ENCODE results near the gene GPR18.

The GPR18 gene

DNA sequence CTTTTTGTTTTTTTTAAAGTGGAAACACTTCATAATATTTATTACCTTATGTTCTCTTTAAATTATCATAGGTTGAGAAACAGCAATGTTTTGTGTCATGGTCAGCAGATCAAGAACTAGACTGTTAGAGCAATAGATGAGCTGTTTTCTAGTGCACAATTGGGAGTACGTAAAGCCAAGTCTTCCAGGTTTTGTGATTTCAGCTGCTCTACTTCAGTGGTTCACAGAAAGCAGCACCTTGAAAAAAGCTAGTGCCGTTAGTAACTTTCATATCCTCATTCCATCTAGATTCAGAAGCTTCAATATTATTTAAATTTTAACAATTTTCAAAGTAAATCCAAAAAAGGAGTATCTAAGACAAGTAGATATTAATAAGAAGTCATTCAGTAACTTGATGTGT is 1.9 kb downstream of the GPR18 start:
- H3K79me1 ChIP-seq (replicated peaks; ENCODE audit: low read length, poor library complexity, severe bottlenecking) = peaks cover 12% of the 10 kb centered on the region
- no peak overlapping the region for H3K27ac ChIP-seq (ENCODE audit: low read length, poor library complexity, severe bottlenecking)
- no peak overlapping the region for H2AFZ ChIP-seq (ENCODE audit: low read depth, low read length)
- WGBS = 95% methylated on average over 2 of the region's 2 CpGs
- no peak overlapping the region for H4K91ac ChIP-seq (ENCODE audit: low read length)
- H3K4me2 ChIP-seq (ENCODE audit: low read length, poor library complexity, severe bottlenecking) = no peak overlapping the region
- H3K18ac ChIP-seq (ENCODE audit: low read depth in 1 of 2, low read length in 2 of 2) = no peak overlapping the region
- H2BK12ac ChIP-seq (ENCODE audit: low read length in 2 of 2) = no peak overlapping the region
- no peak overlapping the region for H2AK5ac ChIP-seq (ENCODE audit: low read length, severe bottlenecking)
- no peak for DNase-seq
- H3K14ac ChIP-seq (ENCODE audit: low read length in 2 of 2) = no peak overlapping the region
- no peak overlapping the region for H2BK5ac ChIP-seq (ENCODE audit: low read depth, low read length, poor library complexity, severe bottlenecking)
- H3K23ac ChIP-seq (ENCODE audit: low read length in 2 of 2) = no peak overlapping the region
- no peak overlapping the region for H3K4me3 ChIP-seq (ENCODE audit: insufficient read depth in 1 of 2, low read depth in 1 of 2, low read length in 2 of 2)
- no peaks in the 10 kb centered on the region for H3K4me1 ChIP-seq (ENCODE audit: control insufficient read depth, insufficient read depth, low read depth, low read length)
- no peak overlapping the region for H2BK120ac ChIP-seq (ENCODE audit: low read depth, low read length)
- no peak overlapping the region for H2BK15ac ChIP-seq (ENCODE audit: low read depth, poor library complexity, severe bottlenecking)
- no peak overlapping the region for H4K8ac ChIP-seq (ENCODE audit: low read length)
- H3K9me3 ChIP-seq (ENCODE audit: control insufficient read depth, low read length) = no peaks in the 10 kb centered on the region
- H3K36me3 ChIP-seq (ENCODE audit: control insufficient read depth in 1 of 2, insufficient read depth in 2 of 2, low read depth in 1 of 2, low read length in 2 of 2) = peaks cover 10 to 41% of the 10 kb centered on the region in 2 experiments
- no peaks in the 10 kb centered on the region for H3K27me3 ChIP-seq (ENCODE audit: control insufficient read depth in 1 of 2, insufficient read depth in 1 of 2, low read length in 2 of 2)
- H3K4ac ChIP-seq (ENCODE audit: low read depth in 1 of 2, low read length in 2 of 2) = no peak overlapping the region
- no peak overlapping the region for H3K9ac ChIP-seq (ENCODE audit: low read length)

- H3K27ac ChIP-seq (ENCODE audit: low read length, poor library complexity, severe bottlenecking) = no peak overlapping the region
- H3K4me3 ChIP-seq (ENCODE audit: insufficient read depth in 1 of 2, low read depth in 1 of 2, low read length in 2 of 2) = no peak overlapping the region
- no peak overlapping the region for H3K4ac ChIP-seq (ENCODE audit: low read depth in 1 of 2, low read length in 2 of 2)
- no peak overlapping the region for H2BK15ac ChIP-seq (ENCODE audit: low read depth, poor library complexity, severe bottlenecking)
- no peak overlapping the region for H4K8ac ChIP-seq (ENCODE audit: low read length)
- H2AK5ac ChIP-seq (ENCODE audit: low read length, severe bottlenecking) = no peak overlapping the region
- no peak overlapping the region for H3K23ac ChIP-seq (ENCODE audit: low read length in 2 of 2)
- no peak overlapping the region for H2BK120ac ChIP-seq (ENCODE audit: low read depth, low read length)
- H2BK12ac ChIP-seq (ENCODE audit: low read length in 2 of 2) = no peak overlapping the region
- H3K79me1 ChIP-seq (replicated peaks; ENCODE audit: low read length, poor library complexity, severe bottlenecking) = peaks cover 10% of the 10 kb centered on the region
- H3K14ac ChIP-seq (ENCODE audit: low read length in 2 of 2) = no peak overlapping the region
- no peaks in the 10 kb centered on the region for H3K4me1 ChIP-seq (ENCODE audit: control insufficient read depth, insufficient read depth, low read depth, low read length)
- H3K4me2 ChIP-seq (ENCODE audit: low read length, poor library complexity, severe bottlenecking) = no peak overlapping the region
- 95% methylated on average over 10 of the region's 10 CpGs for WGBS
- H4K91ac ChIP-seq (ENCODE audit: low read length) = no peak overlapping the region
- H3K18ac ChIP-seq (ENCODE audit: low read depth in 1 of 2, low read length in 2 of 2) = no peak overlapping the region
- no peak overlapping the region for H3K9ac ChIP-seq (ENCODE audit: low read length)
- H2AFZ ChIP-seq (ENCODE audit: low read depth, low read length) = no peak overlapping the region
- H3K36me3 ChIP-seq (ENCODE audit: control insufficient read depth in 1 of 2, insufficient read depth in 2 of 2, low read depth in 1 of 2, low read length in 2 of 2) = peaks cover 10 to 44% of the 10 kb centered on the region in 2 experiments
- H2BK5ac ChIP-seq (ENCODE audit: low read depth, low read length, poor library complexity, severe bottlenecking) = no peak overlapping the region
- H3K9me3 ChIP-seq (ENCODE audit: control insufficient read depth, low read length) = no peaks in the 10 kb centered on the region
- no peaks in the 10 kb centered on the region for H3K27me3 ChIP-seq (ENCODE audit: control insufficient read depth in 1 of 2, insufficient read depth in 1 of 2, low read length in 2 of 2)
- DNase-seq = no peak
These were observed 2.9 kb downstream of the GPR18 start for GRCh38 chr13:99255271-99255670.

GRCh38 chr13:99254830-99255229 is 3.3 kb downstream of the GPR18 start:
- no peak overlapping the region for H4K8ac ChIP-seq (ENCODE audit: low read length)
- H3K4me2 ChIP-seq (ENCODE audit: low read length, poor library complexity, severe bottlenecking) = no peak overlapping the region
- no peak overlapping the region for H3K4me3 ChIP-seq (ENCODE audit: insufficient read depth in 1 of 2, low read depth in 1 of 2, low read length in 2 of 2)
- H3K14ac ChIP-seq (ENCODE audit: low read length in 2 of 2) = no peak overlapping the region
- no peaks in the 10 kb centered on the region for H3K27me3 ChIP-seq (ENCODE audit: control insufficient read depth in 1 of 2, insufficient read depth in 1 of 2, low read length in 2 of 2)
- no peak overlapping the region for H2BK15ac ChIP-seq (ENCODE audit: low read depth, poor library complexity, severe bottlenecking)
- no peak overlapping the region for H2AK5ac ChIP-seq (ENCODE audit: low read length, severe bottlenecking)
- no peak overlapping the region for H3K27ac ChIP-seq (ENCODE audit: low read length, poor library complexity, severe bottlenecking)
- no peak overlapping the region for H2AFZ ChIP-seq (ENCODE audit: low read depth, low read length)
- DNase-seq = no peak
- H3K18ac ChIP-seq (ENCODE audit: low read depth in 1 of 2, low read length in 2 of 2) = no peak overlapping the region
- H2BK12ac ChIP-seq (ENCODE audit: low read length in 2 of 2) = no peak overlapping the region
- H3K79me1 ChIP-seq (replicated peaks; ENCODE audit: low read length, poor library complexity, severe bottlenecking) = peaks cover 10% of the 10 kb centered on the region
- H3K36me3 ChIP-seq (ENCODE audit: control insufficient read depth in 1 of 2, insufficient read depth in 2 of 2, low read depth in 1 of 2, low read length in 2 of 2) = peaks cover 8 to 40% of the 10 kb centered on the region in 2 experiments
- H3K4ac ChIP-seq (ENCODE audit: low read depth in 1 of 2, low read length in 2 of 2) = no peak overlapping the region
- no peaks in the 10 kb centered on the region for H3K9me3 ChIP-seq (ENCODE audit: control insufficient read depth, low read length)
- H2BK5ac ChIP-seq (ENCODE audit: low read depth, low read length, poor library complexity, severe bottlenecking) = no peak overlapping the region
- H4K91ac ChIP-seq (ENCODE audit: low read length) = no peak overlapping the region
- no peak overlapping the region for H2BK120ac ChIP-seq (ENCODE audit: low read depth, low read length)
- 94% methylated on average over 14 of the region's 14 CpGs for WGBS
- no peak overlapping the region for H3K23ac ChIP-seq (ENCODE audit: low read length in 2 of 2)
- no peaks in the 10 kb centered on the region for H3K4me1 ChIP-seq (ENCODE audit: control insufficient read depth, insufficient read depth, low read depth, low read length)
- no peak overlapping the region for H3K9ac ChIP-seq (ENCODE audit: low read length)

DNA sequence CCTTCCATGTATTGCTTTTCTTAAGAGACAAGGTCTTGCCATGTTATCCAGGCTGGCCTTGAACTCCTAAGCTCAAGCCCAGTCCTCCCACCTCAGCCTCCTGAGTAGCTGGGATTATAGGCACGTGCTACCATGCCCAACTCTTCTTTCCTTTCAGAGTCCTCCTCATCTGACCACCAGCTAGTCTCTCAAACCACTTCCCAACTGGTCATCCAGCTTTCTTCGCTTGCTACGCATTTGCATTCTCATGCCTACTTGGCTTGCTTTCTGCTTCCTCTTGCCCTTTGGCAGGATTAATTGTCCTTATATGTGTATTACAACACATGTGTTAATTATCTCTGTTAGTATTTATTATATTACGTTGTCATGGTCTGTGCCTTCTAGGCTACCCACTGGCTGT is 6.3 kb downstream of the GPR18 start:
- Histone ChIP-seq H3K9ac (ENCODE audit: low read length) (no peak overlapping the region), H3K4me2 (ENCODE audit: low read length, poor library complexity, severe bottlenecking) (no peak overlapping the region), H4K8ac (ENCODE audit: low read length) (no peak overlapping the region), H3K36me3 (ENCODE audit: control insufficient read depth in 1 of 2, insufficient read depth in 2 of 2, low read depth in 1 of 2, low read length in 2 of 2) (peaks cover 6 to 41% of the 10 kb centered on the region in 2 experiments), H3K23ac (ENCODE audit: low read length in 2 of 2) (no peak overlapping the region), H3K4me1 (ENCODE audit: control insufficient read depth, insufficient read depth, low read depth, low read length) (no peaks in the 10 kb centered on the region), H3K79me1 (replicated peaks; ENCODE audit: low read length, poor library complexity, severe bottlenecking) (peaks cover 12% of the 10 kb centered on the region), H2BK12ac (ENCODE audit: low read length in 2 of 2) (no peak overlapping the region), H2AK5ac (ENCODE audit: low read length, severe bottlenecking) (no peak overlapping the region), H3K14ac (ENCODE audit: low read length in 2 of 2) (no peak overlapping the region), H3K4me3 (ENCODE audit: insufficient read depth in 1 of 2, low read depth in 1 of 2, low read length in 2 of 2) (no peak overlapping the region), H2BK5ac (ENCODE audit: low read depth, low read length, poor library complexity, severe bottlenecking) (no peak overlapping the region), H3K18ac (ENCODE audit: low read depth in 1 of 2, low read length in 2 of 2) (no peak overlapping the region), H3K9me3 (ENCODE audit: control insufficient read depth, low read length) (no peaks in the 10 kb centered on the region), H2AFZ (ENCODE audit: low read depth, low read length) (no peak overlapping the region), H3K27me3 (ENCODE audit: control insufficient read depth in 1 of 2, insufficient read depth in 1 of 2, low read length in 2 of 2) (no peaks in the 10 kb centered on the region), H2BK15ac (ENCODE audit: low read depth, poor library complexity, severe bottlenecking) (no peak overlapping the region), H2BK120ac (ENCODE audit: low read depth, low read length) (no peak overlapping the region), H3K27ac (ENCODE audit: low read length, poor library complexity, severe bottlenecking) (no peak overlapping the region), H3K4ac (ENCODE audit: low read depth in 1 of 2, low read length in 2 of 2) (no peak overlapping the region), H4K91ac (ENCODE audit: low read length) (no peak overlapping the region)
- no peak for DNase-seq
- WGBS = 96% methylated on average over 3 of the region's 4 CpGs

Data from mesenchymal stem cell (in vitro differentiated cells and primary cell).